ENCODE measurements around the gene BICC1.

Gene BICC1

DNA sequence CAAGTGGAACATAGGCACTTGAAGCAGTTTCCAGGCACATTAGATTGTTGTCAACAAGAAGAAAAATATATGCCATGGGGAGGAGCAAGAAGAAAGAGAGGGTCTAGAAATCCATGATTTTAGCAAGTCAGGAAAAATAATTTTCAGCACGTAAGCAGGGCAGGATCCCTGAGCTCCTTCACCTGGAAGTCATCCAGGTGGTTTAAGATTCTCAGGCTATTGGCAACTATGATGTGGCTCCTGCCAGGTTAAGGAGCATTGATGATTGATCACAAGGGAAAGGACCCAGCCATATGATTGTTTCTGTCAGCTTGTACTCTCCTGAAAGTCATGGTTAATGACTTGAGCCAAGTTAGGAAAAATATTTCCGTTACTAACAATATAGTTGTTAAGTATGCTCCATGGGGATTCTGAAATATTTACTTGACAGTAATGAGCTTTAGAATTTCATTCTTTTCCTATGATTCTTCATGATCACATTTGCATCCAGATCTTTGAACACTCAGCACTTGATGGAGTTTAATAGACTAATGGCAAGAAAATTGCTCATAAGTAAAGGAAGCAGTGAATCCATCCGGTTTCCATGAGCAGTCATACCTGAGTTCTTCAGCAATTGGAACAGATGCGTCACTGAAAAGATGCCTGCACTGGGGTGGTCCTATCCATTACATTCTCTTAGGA is 209.1 kb downstream of the BICC1 start:
- intact Hi-C loops (cut with DNase I), result no loop called here

DNA sequence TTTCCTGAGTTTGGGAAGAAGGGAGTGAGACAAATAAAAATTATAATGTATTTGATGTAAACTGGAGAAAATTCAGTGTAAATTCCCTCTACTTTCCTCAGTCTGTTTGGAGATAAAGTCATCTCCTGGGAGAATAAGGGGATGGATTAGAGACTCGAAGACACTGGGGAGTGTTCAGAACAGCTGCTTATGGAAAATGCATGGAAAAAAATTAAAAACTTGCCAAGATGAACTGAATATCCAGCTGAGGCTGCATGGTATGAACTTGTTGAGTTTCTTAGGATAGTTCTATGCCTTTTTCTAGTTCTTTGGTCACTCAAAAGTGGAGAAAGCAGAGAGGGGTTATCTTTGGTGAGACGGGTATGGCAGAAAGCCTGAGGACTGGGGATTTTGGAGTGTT is 210.5 kb downstream of the BICC1 start:
- intact Hi-C loops (cut with DNase I), result no loop called here
- no peak for DNase-seq

More for the DNA sequence above, 209.1 kb downstream of the BICC1 start:
- DNase-seq, result no peak

GRCh38 chr10:58723966-58724365 is 211.3 kb downstream of the BICC1 start:
- no peak for DNase-seq
- intact Hi-C loops (cut with DNase I), result no loop called here

DNA sequence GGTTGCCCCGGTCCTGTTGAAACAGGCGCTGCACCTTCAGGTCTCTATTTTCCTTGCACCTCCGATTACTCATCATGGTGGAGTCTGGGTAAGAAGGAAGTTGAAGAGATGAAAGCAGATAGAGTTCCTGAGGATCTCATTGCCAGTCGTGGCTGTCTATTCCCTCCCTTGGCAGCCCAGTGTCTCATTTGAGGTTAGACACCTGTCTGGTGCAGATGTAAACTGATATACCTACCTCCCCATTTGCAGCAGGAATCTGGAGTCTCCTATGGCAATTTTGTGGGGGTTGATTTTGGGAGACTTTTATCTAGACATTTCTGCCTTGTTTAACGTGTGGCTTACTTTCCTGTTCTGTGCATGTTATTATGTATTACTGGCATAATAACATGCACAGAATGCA is 212.1 kb downstream of the BICC1 start:
- intact Hi-C loops (cut with DNase I), result no loop called here
- DNase-seq, result no peak

GRCh38 chr10:58725901-58726300 is 213.2 kb downstream of the BICC1 start:
- no peak for DNase-seq
- intact Hi-C loops (cut with DNase I), result no loop called here

GRCh38 chr10:58727633-58728032 is 215.0 kb downstream of the BICC1 start:
- intact Hi-C loops (cut with DNase I), result no loop called here
- DNase-seq, result no peak

- intact Hi-C loops (cut with DNase I), result no loop called here
Measured at GRCh38 chr10:58731276-58731675, 218.6 kb downstream of the BICC1 start.

GRCh38 chr10:58733436-58733835 is 220.8 kb downstream of the BICC1 start:
- intact Hi-C loops (cut with DNase I), result no loop called here
- no peak for DNase-seq

More at GRCh38 chr10:58731276-58731675, 218.6 kb downstream of the BICC1 start:
- DNase-seq, result no peak

- intact Hi-C loops (cut with DNase I), result no loop called here
- DNase-seq, result no peak
Measured at GRCh38 chr10:58734116-58734515, 221.4 kb downstream of the BICC1 start.

DNA sequence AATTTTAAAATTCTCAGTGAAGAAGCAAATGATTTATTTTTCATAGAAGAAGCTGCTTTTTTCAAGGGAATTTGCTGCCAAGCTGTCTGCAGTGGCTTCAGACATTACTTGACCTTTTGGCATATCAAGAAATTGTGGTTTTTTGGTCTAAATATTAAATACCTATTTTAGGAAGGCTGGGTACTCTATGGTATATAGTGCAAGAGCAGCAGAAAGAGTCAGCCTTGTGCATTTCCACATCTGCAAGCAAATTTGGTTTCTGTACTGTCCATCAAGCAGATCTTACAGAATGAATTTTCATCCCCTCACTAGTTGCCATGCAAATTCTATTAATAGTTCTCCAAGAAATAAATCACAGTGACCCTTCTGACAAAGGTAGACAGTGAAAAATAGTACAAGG is 222.0 kb downstream of the BICC1 start:
- intact Hi-C loops (cut with DNase I), result no loop called here
- DNase-seq, result no peak

DNA sequence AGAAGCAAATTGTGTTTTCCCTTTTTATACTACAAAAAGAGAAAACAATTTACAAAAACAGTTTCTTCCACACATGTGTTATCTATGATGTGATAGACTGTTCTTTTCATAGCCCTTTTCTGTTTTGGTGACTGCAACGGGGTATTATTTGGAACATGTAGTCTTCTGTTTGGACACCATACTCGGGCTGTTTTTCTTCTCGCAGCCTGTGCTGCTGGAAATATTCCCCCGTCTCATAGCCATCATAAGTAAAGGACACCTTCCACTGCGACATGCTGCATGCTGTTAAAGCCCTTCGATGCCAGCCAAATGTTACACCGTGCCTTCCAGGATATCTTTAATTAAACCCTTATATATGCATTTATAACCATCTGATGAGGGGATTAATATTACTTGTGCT is 222.4 kb downstream of the BICC1 start:
- intact Hi-C loops (cut with DNase I), result no loop called here
- DNase-seq, result no peak

- intact Hi-C loops (cut with DNase I), result no loop called here
- no peak for DNase-seq
Measured at GRCh38 chr10:58740620-58741369, 228.1 kb downstream of the BICC1 start.

DNA sequence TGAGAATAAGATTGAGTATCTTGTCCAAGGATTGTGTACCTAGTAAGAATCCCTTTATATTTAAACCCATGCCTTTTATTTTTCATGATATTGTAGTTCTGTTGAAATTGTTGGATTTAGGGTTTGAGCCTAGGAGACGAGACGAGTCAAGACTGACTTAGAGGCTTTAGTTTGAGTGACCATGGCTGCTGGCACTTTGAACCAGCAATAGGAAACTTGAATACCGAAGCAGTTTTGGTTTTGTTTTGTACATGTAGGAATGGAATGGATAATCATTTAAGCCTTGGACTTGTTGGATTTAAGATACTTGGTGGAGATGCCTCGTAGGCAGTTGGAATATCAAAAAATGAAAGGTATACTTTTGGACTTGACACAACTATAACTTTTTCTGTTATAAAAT is 229.0 kb downstream of the BICC1 start:
- intact Hi-C loops (cut with DNase I), result no loop called here
- no peak for DNase-seq

DNA sequence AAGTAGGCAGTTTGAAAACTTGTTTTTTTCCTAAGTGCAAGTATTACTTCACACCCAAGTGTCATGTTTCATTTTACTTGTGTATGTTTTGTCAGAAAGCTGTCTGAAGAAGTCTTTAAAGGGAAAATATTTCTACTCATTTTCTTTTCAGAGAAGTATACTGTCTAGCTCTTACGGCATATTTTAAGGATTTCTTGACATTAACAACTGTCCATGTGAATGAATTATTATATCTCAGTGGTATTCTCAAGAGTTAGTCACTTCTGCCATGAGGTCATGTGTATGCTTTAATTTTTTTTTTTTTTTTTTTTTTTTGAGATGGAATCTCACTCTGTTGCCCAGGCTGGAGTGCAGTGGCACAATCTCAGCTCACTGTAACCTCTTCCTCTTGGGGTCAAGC is 229.5 kb downstream of the BICC1 start:
- intact Hi-C loops (cut with DNase I), result no loop called here
- no peak for DNase-seq

GRCh38 chr10:58743466-58744115 is 230.9 kb downstream of the BICC1 start:
- peak in 2 of 42 donors; percentile 14 for DNase-seq
- intact Hi-C loops (cut with DNase I), result no loop called here

DNA sequence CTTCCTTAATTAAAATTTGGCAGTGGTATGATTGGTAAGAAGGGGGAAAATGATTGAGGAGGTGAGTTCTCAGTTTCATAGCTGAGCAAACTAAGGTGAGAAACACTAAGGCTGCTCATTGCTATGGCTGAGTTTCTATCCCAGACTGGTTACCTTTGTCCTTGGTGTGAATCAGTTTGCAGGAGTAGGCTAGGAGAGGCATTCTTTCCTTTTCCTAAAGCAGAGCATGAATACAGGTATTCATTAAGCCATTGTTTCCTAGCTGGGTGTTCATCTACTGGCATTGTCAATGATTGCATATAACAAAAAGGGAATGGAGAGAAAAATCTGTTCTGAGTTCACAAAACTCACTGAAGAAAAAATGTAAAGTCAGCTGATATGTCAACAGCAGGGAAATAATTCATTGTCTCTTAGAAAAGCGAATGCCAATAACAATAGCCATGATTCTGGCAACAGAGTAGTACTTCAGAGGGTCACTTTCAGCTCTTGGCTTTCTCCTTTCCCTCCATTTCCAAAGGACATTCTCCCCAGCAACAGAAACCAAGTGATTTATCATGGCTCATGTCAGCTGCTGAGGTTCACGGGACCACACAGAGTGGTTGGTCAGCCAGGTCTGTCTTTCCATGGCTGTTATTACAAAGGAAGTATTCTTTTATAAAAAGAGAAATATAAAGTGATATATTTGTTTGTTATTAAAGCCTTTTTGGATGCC is 234.0 kb downstream of the BICC1 start:
- DNase-seq, result no peak
- intact Hi-C loops (cut with DNase I), result no loop called here

- DNase-seq, result no peak
- intact Hi-C loops (cut with DNase I), result no loop called here
Measured at GRCh38 chr10:58747687-58748086, 235.0 kb downstream of the BICC1 start.

- DNase-seq, result no peak
- intact Hi-C loops (cut with DNase I), result no loop called here
Measured at GRCh38 chr10:58752665-58753064, 240.0 kb downstream of the BICC1 start.

GRCh38 chr10:58753425-58753824 is 240.8 kb downstream of the BICC1 start:
- DNase-seq, result no peak
- intact Hi-C loops (cut with DNase I), result no loop called here

Data from head of caudate nucleus (tissue), 42 donors.